H9 (cell line): ENCODE measurements around the gene RGP1. TPM values are rescaled to one million over a fixed set of nuclear protein-coding genes. Genes with fewer than 3 reads are reported as not detected.

Experiments used
- DNase-seq: peaks from one replicate; pipeline ENCODE4 v3.0.0-alpha.2; 2017
- H2AFZ ChIP-seq: one replicate; pipeline ENCODE4 v1.6.1; 2013; ENCODE audit warnings: mild to moderate bottlenecking, low read length, control low read depth, moderate library complexity
- H2AK5ac ChIP-seq: 2 replicates; pipeline ENCODE4 v1.6.1; 2013; ENCODE audit warnings: low read length, control low read depth, mixed read lengths; ENCODE audit not compliant: insufficient read length
- H2BK120ac ChIP-seq: one replicate; pipeline ENCODE4 v1.6.1; 2013; ENCODE audit warnings: low read depth, mild to moderate bottlenecking, low read length, control low read depth, inconsistent platforms; ENCODE audit not compliant: poor library complexity, severe bottlenecking
- H2BK12ac ChIP-seq: 2 replicates; pipeline ENCODE4 v1.6.1; 2013; ENCODE audit warnings: low read length, control low read depth, mixed read lengths, low read depth; ENCODE audit not compliant: insufficient read length
- H2BK15ac ChIP-seq: 2 replicates; pipeline ENCODE4 v1.6.1; 2013; ENCODE audit warnings: low read depth, low read length, control low read depth
- H2BK20ac ChIP-seq: one replicate; pipeline ENCODE4 v1.6.1; 2013; ENCODE audit warnings: low read depth, mild to moderate bottlenecking, low read length, control low read depth, inconsistent platforms; ENCODE audit not compliant: poor library complexity, severe bottlenecking
- H2BK5ac ChIP-seq: 2 replicates; pipeline ENCODE4 v1.6.1; 2013; ENCODE audit warnings: low read length, control low read depth, mixed read lengths; ENCODE audit not compliant: insufficient read length
- H3K14ac ChIP-seq: 2 replicates; pipeline ENCODE4 v1.6.1; 2013; ENCODE audit warnings: low read length, control low read depth; ENCODE audit not compliant: insufficient read depth
- H3K18ac ChIP-seq: 2 replicates; pipeline ENCODE4 v1.6.1; 2013; ENCODE audit warnings: low read depth, mild to moderate bottlenecking, mixed read lengths, low read length, control low read depth; ENCODE audit not compliant: insufficient read length
- H3K23ac ChIP-seq: 2 replicates; pipeline ENCODE4 v1.6.1; 2013; ENCODE audit warnings: low read length, control low read depth, mixed read lengths, low read depth; ENCODE audit not compliant: insufficient read length
- H3K23me2 ChIP-seq: 2 replicates; pipeline ENCODE4 v1.6.1; 2013; ENCODE audit warnings: low read depth, mild to moderate bottlenecking, mixed read lengths, low read length, control low read depth; ENCODE audit not compliant: insufficient read length, poor library complexity, severe bottlenecking
- H3K27ac ChIP-seq: 2 replicates; pipeline ENCODE4 v1.5.1; 2013; ENCODE audit warnings: low read length, control low read depth, mixed read lengths, low read depth; ENCODE audit not compliant: insufficient read length
- H3K27me3 ChIP-seq: 2 replicates; pipeline ENCODE4 v1.6.1; 2013; ENCODE audit warnings: low read length, control low read depth, inconsistent platforms; ENCODE audit not compliant: insufficient read depth
- H3K4ac ChIP-seq: 2 replicates; pipeline ENCODE4 v1.6.1; 2013; ENCODE audit warnings: low read depth, mild to moderate bottlenecking, control low read depth, inconsistent platforms, low read length, moderate library complexity
- H3K4me1 ChIP-seq: 2 replicates; pipeline ENCODE4 v1.6.1; 2013; ENCODE audit warnings: low read length, control low read depth, inconsistent platforms; ENCODE audit not compliant: insufficient read depth
- H3K4me2 ChIP-seq: 2 replicates; pipeline ENCODE4 v1.6.1; 2013; ENCODE audit warnings: low read length, control low read depth, mixed read lengths; ENCODE audit not compliant: insufficient read length, insufficient read depth
- H3K56ac ChIP-seq: 2 replicates; pipeline ENCODE4 v1.6.1; 2013; ENCODE audit warnings: low read depth, mild to moderate bottlenecking, mixed read lengths, low read length, control low read depth; ENCODE audit not compliant: insufficient read length
- H3K79me1 ChIP-seq: 2 replicates; pipeline ENCODE4 v1.6.1; 2013; ENCODE audit warnings: low read depth, mild to moderate bottlenecking, moderate library complexity, low read length, control low read depth, inconsistent platforms; ENCODE audit not compliant: insufficient read depth, poor library complexity, severe bottlenecking
- H3K79me2 ChIP-seq: 2 replicates; pipeline ENCODE4 v1.6.1; 2013; ENCODE audit warnings: low read length, control low read depth, inconsistent platforms; ENCODE audit not compliant: insufficient read depth
- H3K9ac ChIP-seq: 2 replicates; pipeline ENCODE4 v1.6.1; 2013; ENCODE audit warnings: low read length, control low read depth, mixed read lengths; ENCODE audit not compliant: insufficient read length; ENCODE audit errors: extremely low read depth
- H3K9me3 ChIP-seq: one replicate; pipeline ENCODE4 v1.6.1; 2013; ENCODE audit warnings: low read depth, low read length, inconsistent platforms; ENCODE audit not compliant: control insufficient read depth
- H3T11ph ChIP-seq: one replicate; pipeline ENCODE4 v1.6.1; 2013; ENCODE audit warnings: mild to moderate bottlenecking, low read length, control low read depth, inconsistent platforms
- H4K20me1 ChIP-seq: one replicate; pipeline ENCODE4 v1.6.1; 2013; ENCODE audit not compliant: control insufficient read depth, insufficient read length, insufficient read depth
- H4K5ac ChIP-seq: 2 replicates; pipeline ENCODE4 v1.6.1; 2013; ENCODE audit warnings: low read depth, mild to moderate bottlenecking, mixed read lengths, low read length, control low read depth; ENCODE audit not compliant: insufficient read length
- H4K8ac ChIP-seq: replicated peaks from 2 replicates; pipeline ENCODE4 v1.6.1; 2013; ENCODE audit warnings: low read length, control low read depth, mixed read lengths, low read depth; ENCODE audit not compliant: insufficient read length
- H4K91ac ChIP-seq: 2 replicates; pipeline ENCODE4 v1.6.1; 2013; ENCODE audit warnings: low read depth, mild to moderate bottlenecking, moderate library complexity, mixed read lengths, low read length, control low read depth; ENCODE audit not compliant: insufficient read length
- H3K27ac Mint-ChIP-seq, 3 experiments: 2 replicates in 2 of 3; 3 replicates in 1 of 3; pipeline ENCODE4 v1.8.0; 2020 to 2021; ENCODE audit warnings: mixed read lengths in 3 of 3, mild to moderate bottlenecking in 1 of 3, moderate library complexity in 1 of 3
- H3K27me3 Mint-ChIP-seq: 2 replicates; pipeline ENCODE4 v1.8.0; 2021; ENCODE audit warnings: low read depth, mild to moderate bottlenecking, moderate library complexity, mixed read lengths
- H3K36me3 Mint-ChIP-seq, 3 experiments: 2 replicates in 2 of 3; 3 replicates in 1 of 3; pipeline ENCODE4 v1.8.0; 2020 to 2021; ENCODE audit warnings: low read depth in 3 of 3, mixed read lengths in 3 of 3; ENCODE audit not compliant: insufficient read depth in 1 of 3
- H3K4me1 Mint-ChIP-seq, 2 experiments: 2 replicates each; pipeline ENCODE4 v1.8.0; 2020; ENCODE audit warnings: mixed read lengths in 2 of 2
- H3K4me3 Mint-ChIP-seq, 2 experiments: 2 replicates in 1 of 2; 3 replicates in 1 of 2; pipeline ENCODE4 v1.8.0; 2020 to 2021; ENCODE audit warnings: mild to moderate bottlenecking in 2 of 2, mixed read lengths in 2 of 2, moderate library complexity in 1 of 2
- H3K9me3 Mint-ChIP-seq, 2 experiments: 2 replicates in 1 of 2; 3 replicates in 1 of 2; pipeline ENCODE4 v1.8.0; 2020; ENCODE audit warnings: mild to moderate bottlenecking in 2 of 2, mixed read lengths in 2 of 2, moderate library complexity in 1 of 2
- WGBS: extraction: QIAGEN DNeasy Blood & Tissue Kit; methylation state at CpG from one replicate; pipeline ENCODE4 v1.1.7; 2013; ENCODE audit warnings: missing lambda C conversion rate, low lambda C conversion rate, mixed read lengths; ENCODE audit not compliant: insufficient read length; ENCODE audit errors: extremely low coverage; 5-methylcytosine and 5-hydroxymethylcytosine counted together
- total RNA-seq: library from RNA; stranded (reverse); gene quantifications from 2 replicates; pipeline ENCODE4 v1.2.1, GENCODE V29; 2021
- TF ChIP-seq, protein P1 (sequence below): fragments of 200-600 bp; sonication (generic); conservative IDR thresholded peaks from 3 replicates; pipeline ENCODE4 v1.8.0; 2021; ENCODE audit warnings: antibody characterized with exemption, mild to moderate bottlenecking

The RGP1 gene
- total RNA-seq, 1 experiment from 2014 or later: 25.7 TPM

DNA sequence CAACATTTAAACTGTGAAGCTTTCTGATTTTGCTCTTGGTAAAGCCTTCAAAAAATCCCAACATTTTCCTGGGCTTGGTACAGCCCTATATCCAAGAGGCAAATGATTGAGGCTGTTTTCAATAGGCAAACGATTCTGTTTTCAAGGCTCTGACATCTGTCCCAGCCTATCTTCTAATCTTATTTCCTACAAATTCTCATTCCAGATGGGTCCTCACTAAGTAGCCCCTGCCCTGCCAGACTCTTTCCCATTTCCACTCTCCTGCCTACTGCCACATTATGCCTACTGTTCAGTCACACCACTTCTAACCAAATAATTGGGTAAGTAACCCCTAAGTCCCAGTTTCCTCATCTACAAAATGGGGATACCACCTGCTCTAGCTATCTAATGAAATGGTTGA is 3.5 kb upstream of the RGP1 start:
- Histone ChIP-seq H3K23me2 (peaks cover 18% of the 10 kb centered on the region), H2AFZ (no peak overlapping the region), H3T11ph (no peak overlapping the region), H2BK12ac (no peak overlapping the region), H4K91ac (no peak overlapping the region), H2AK5ac (no peak overlapping the region), H4K8ac (no peak overlapping the region), H4K5ac (no peak overlapping the region), H3K79me2 (peaks cover 21% of the 10 kb centered on the region), H3K56ac (no peak overlapping the region), H3K14ac (no peak overlapping the region), H3K23ac (no peak overlapping the region), H3K27ac (no peak overlapping the region), H3K79me1 (peaks cover 19% of the 10 kb centered on the region), H2BK120ac (no peak overlapping the region), H4K20me1 (no peaks in the 10 kb centered on the region), H3K4me2 (no peak overlapping the region), H3K9ac (no peak overlapping the region), H3K9me3 (no peaks in the 10 kb centered on the region), H2BK20ac (no peak overlapping the region), H3K4me1 (peaks cover 3% of the 10 kb centered on the region; the same call in 1 of the 2 replicates), H2BK15ac (no peak overlapping the region), H2BK5ac (no peak overlapping the region), H3K27me3 (no peaks in the 10 kb centered on the region), H3K4ac (no peak overlapping the region), H3K18ac (no peak overlapping the region)
- TF ChIP-seq, protein P1, sequence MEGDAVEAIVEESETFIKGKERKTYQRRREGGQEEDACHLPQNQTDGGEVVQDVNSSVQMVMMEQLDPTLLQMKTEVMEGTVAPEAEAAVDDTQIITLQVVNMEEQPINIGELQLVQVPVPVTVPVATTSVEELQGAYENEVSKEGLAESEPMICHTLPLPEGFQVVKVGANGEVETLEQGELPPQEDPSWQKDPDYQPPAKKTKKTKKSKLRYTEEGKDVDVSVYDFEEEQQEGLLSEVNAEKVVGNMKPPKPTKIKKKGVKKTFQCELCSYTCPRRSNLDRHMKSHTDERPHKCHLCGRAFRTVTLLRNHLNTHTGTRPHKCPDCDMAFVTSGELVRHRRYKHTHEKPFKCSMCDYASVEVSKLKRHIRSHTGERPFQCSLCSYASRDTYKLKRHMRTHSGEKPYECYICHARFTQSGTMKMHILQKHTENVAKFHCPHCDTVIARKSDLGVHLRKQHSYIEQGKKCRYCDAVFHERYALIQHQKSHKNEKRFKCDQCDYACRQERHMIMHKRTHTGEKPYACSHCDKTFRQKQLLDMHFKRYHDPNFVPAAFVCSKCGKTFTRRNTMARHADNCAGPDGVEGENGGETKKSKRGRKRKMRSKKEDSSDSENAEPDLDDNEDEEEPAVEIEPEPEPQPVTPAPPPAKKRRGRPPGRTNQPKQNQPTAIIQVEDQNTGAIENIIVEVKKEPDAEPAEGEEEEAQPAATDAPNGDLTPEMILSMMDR: no peak
- peaks cover 24 to 63% (median 62%) of the 10 kb centered on the region in 3 experiments for H3K36me3 Mint-ChIP-seq
- no peaks in the 10 kb centered on the region for H3K9me3 Mint-ChIP-seq
- no peak for DNase-seq
- H3K4me1 Mint-ChIP-seq: peaks cover 28% of the 10 kb centered on the region in 2 experiments
- H3K27ac Mint-ChIP-seq: no peak overlapping the region
- H3K27me3 Mint-ChIP-seq: no peaks in the 10 kb centered on the region
- H3K4me3 Mint-ChIP-seq: peak overlapping the region; percentile 7 to 95; a peak in 2 of 5 replicates
- WGBS: no CpG with 5 or more reads among the region's 1 CpG
